Measurements from ENCODE around the gene PDE1C.

DNA sequence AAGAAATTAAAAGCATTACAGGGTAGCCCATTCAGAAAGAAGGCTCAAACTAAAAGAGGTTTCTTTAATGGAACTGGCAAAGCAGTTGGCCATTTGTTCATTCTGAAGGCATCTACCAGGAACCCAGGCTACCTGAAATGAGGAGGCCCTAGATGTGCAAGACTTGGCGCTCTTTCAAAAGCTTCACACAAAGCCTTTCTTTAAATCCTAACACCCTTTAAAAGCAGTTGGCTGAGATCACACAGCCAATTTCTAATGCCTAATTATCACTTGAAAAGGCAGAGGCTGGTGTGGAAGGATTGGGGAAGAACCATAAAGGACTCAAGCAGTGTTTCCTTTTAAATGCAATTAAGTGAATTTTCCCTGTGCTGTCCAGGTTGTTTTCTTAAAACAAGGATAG is 360.0 kb downstream of the PDE1C start:
- TF ChIP-seq, protein P1, sequence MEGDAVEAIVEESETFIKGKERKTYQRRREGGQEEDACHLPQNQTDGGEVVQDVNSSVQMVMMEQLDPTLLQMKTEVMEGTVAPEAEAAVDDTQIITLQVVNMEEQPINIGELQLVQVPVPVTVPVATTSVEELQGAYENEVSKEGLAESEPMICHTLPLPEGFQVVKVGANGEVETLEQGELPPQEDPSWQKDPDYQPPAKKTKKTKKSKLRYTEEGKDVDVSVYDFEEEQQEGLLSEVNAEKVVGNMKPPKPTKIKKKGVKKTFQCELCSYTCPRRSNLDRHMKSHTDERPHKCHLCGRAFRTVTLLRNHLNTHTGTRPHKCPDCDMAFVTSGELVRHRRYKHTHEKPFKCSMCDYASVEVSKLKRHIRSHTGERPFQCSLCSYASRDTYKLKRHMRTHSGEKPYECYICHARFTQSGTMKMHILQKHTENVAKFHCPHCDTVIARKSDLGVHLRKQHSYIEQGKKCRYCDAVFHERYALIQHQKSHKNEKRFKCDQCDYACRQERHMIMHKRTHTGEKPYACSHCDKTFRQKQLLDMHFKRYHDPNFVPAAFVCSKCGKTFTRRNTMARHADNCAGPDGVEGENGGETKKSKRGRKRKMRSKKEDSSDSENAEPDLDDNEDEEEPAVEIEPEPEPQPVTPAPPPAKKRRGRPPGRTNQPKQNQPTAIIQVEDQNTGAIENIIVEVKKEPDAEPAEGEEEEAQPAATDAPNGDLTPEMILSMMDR (conservative IDR thresholded peaks at IDR 0.05; ENCODE audit: low read depth, low read length), result no peak
- no peak for TF ChIP-seq RAD21 (IDR thresholded peaks at IDR 0.05; ENCODE audit: low read length)
- no peak for TF ChIP-seq SMC3 (IDR thresholded peaks at IDR 0.05; ENCODE audit: low read depth, low read length)
- no peak for TF ChIP-seq RFX5 (IDR thresholded peaks at IDR 0.05; ENCODE audit: low read depth, low read length)
- TF ChIP-seq FOS (IDR thresholded peaks at IDR 0.05; ENCODE audit: low read depth, low read length), result no peak
- no peak for TF ChIP-seq RCOR1 (IDR thresholded peaks at IDR 0.05; ENCODE audit: insufficient replicate concordance, low read length)
- TF ChIP-seq POLR2A (IDR thresholded peaks at IDR 0.05; ENCODE audit: low read depth, low read length), result no peak

Data from IMR-90 (cell line).